Measurements from ENCODE around the gene FBN3.

DNA sequence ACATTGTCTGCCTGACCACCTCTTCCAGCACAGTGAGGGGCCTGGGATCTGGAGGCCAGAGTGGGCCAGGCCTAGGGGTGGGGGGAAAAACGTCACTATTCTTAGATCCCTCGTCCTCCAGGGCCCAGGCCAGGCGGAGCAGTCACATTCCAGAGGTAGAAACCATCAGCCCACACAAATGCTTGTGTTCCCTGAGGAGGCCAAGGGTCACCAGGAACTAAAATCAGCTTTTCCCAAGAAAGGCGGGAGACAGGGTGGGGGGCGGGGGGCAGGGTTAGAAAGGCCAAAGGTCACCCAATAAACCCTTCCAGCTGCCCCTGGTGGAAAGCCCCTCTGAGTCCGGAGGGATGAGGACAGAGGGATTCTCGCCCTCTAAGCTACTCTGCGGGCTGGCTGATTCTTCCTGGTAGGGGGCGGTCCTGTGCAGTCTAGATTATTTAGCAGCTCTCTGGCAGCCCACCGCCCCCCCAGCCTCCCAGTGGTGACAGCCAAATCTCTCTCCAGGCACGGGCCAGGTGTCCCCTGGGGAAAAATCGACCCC is 120.4 kb downstream of the FBN3 start:
- TF ChIP-seq POLR2A (IDR thresholded peaks at IDR 0.05): no peak
- TF ChIP-seq, protein P1, sequence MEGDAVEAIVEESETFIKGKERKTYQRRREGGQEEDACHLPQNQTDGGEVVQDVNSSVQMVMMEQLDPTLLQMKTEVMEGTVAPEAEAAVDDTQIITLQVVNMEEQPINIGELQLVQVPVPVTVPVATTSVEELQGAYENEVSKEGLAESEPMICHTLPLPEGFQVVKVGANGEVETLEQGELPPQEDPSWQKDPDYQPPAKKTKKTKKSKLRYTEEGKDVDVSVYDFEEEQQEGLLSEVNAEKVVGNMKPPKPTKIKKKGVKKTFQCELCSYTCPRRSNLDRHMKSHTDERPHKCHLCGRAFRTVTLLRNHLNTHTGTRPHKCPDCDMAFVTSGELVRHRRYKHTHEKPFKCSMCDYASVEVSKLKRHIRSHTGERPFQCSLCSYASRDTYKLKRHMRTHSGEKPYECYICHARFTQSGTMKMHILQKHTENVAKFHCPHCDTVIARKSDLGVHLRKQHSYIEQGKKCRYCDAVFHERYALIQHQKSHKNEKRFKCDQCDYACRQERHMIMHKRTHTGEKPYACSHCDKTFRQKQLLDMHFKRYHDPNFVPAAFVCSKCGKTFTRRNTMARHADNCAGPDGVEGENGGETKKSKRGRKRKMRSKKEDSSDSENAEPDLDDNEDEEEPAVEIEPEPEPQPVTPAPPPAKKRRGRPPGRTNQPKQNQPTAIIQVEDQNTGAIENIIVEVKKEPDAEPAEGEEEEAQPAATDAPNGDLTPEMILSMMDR (IDR thresholded peaks at IDR 0.05): no peak
